HG02938 (cell line): Measurements from ENCODE around the gene SLC22A2.

Source experiments
- ATAC-seq: cut with Tn5 transposase; IDR thresholded peaks from one replicate; pipeline ENCODE4 v1.9.1; 2021; ENCODE audit warnings: mild to moderate bottlenecking, moderate library complexity; ENCODE audit not compliant: unreplicated experiment

Gene SLC22A2

DNA sequence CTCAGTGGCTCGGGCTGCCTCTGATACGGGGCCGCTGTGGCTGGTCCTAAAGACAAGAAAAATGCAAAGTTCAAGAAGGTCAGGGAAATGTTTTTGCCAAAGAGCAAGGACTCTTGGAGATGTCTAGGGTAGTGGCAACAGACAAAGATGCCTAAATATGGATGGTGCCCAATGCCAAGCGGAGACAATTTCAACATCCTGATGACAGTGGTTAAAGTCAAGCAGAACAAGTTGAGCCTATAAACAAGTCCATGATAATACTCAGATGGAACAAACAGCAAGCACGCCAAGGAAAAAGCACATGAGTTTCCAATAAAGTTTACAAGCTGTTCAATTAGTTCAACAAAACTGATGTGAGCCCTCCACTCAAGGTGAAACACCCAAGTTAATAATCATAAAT, 85.9 kb downstream of the SLC22A2 start:
- ATAC-seq = no peak

- no peak for ATAC-seq
Observed at GRCh38 chr6:160170018-160170680, 88.5 kb downstream of the SLC22A2 start.

- ATAC-seq = no peak
Observed at GRCh38 chr6:160167604-160168399, 90.8 kb downstream of the SLC22A2 start.
